Skeletal muscle tissue (tissue), 4 donors: ENCODE results near the gene SLAMF7. TPM values are rescaled to one million over a fixed set of nuclear protein-coding genes. Genes with fewer than 3 reads are reported as not detected.
A peak's percentile ranks its signal among the peaks of the same experiment; 100 is the strongest.
"Not testable (repeated sequence)": the region's sequence is repeated elsewhere in the genome, so short reads cannot be mapped to it uniquely, and the experiment has no call there.

ENCODE experiments used
- H3K27ac ChIP-seq: one replicate; pipeline ENCODE4 v1.7.0; 2013; ENCODE audit warnings: mild to moderate bottlenecking, low read depth, low read length, inconsistent platforms
- H3K27me3 ChIP-seq, 3 donors: one replicate each; pipeline ENCODE4 v1.7.0; 2013; ENCODE audit warnings: low read length in 3 of 3; ENCODE audit not compliant: control insufficient read depth in 3 of 3, insufficient read depth in 3 of 3
- H3K36me3 ChIP-seq, 3 donors: one replicate each; pipeline ENCODE4 v1.7.0; 2013; ENCODE audit warnings: low read length in 3 of 3; ENCODE audit not compliant: control insufficient read depth in 3 of 3, insufficient read depth in 3 of 3
- H3K4me1 ChIP-seq, 3 donors: one replicate each; pipeline ENCODE4 v1.7.0; 2013; ENCODE audit warnings: low read length in 3 of 3, mild to moderate bottlenecking in 3 of 3; ENCODE audit not compliant: control insufficient read depth in 3 of 3, insufficient read depth in 3 of 3
- H3K4me3 ChIP-seq, 3 donors: one replicate each; pipeline ENCODE4 v1.7.0; 2013; ENCODE audit warnings: low read length in 3 of 3
- H3K9ac ChIP-seq, 3 donors: one replicate each; pipeline ENCODE4 v1.7.0; 2013; ENCODE audit warnings: low read length in 3 of 3, mild to moderate bottlenecking in 3 of 3, moderate library complexity in 2 of 3, low read depth in 1 of 3
- H3K9me3 ChIP-seq, 3 donors: one replicate each; pipeline ENCODE4 v1.7.0; 2013; ENCODE audit warnings: low read length in 3 of 3; ENCODE audit not compliant: control insufficient read depth in 3 of 3
- total RNA-seq: library from RNA; depleted of rRNA; stranded (reverse); fragments of >200 nt; gene quantifications from one replicate; pipeline ENCODE4 v1.2.3, GENCODE V29; 2014
- donor health status: Osteomylitis.

Gene SLAMF7
- total RNA-seq, 1 donor from 2014 or later, result 0.52 TPM

DNA sequence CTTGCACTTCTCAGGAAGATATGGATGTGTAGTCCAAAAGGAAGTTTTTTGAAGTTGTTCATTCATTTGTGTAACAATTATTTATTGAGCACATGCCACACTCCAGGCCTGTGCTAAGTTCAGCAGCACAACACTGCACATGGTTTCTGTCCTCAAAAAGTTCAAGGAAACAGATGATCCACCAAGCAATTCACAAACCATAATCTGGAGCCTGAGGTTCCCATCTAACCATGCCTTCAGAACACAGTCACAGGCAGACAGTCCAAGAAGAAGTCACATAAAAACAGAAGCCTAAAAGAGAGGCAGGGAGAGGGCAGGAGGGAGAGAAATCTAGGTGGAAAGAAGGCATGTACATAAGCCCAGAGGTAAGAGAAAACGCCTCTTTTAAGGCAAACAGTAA, 29.3 kb upstream of the SLAMF7 start:
- Histone ChIP-seq H3K9ac (no peak overlapping the region), H3K36me3 (no peaks in the 10 kb centered on the region), H3K9me3 (no peaks in the 10 kb centered on the region), H3K27me3 (peaks cover 0 to 4% (median 0%) of the 10 kb centered on the region in 3 donors), H3K4me3 (no peak overlapping the region), H3K4me1 (no peaks in the 10 kb centered on the region), H3K27ac (no peak overlapping the region)

GRCh38 chr1:160710517-160711252, 28.4 kb upstream of the SLAMF7 start:
- Histone ChIP-seq H3K36me3 (no peaks in the 10 kb centered on the region), H3K27ac (no peak overlapping the region), H3K9ac (no peak overlapping the region), H3K27me3 (peaks cover 0 to 4% (median 0%) of the 10 kb centered on the region in 3 donors), H3K4me1 (no peaks in the 10 kb centered on the region), H3K9me3 (no peaks in the 10 kb centered on the region), H3K4me3 (no peak overlapping the region)

- no peak overlapping the region for H3K9ac ChIP-seq
- no peaks in the 10 kb centered on the region for H3K4me1 ChIP-seq
- peaks cover 0 to 4% (median 0%) of the 10 kb centered on the region in 3 donors for H3K27me3 ChIP-seq
- H3K36me3 ChIP-seq, result no peaks in the 10 kb centered on the region
- H3K9me3 ChIP-seq, result no peaks in the 10 kb centered on the region
- H3K27ac ChIP-seq, result no peak overlapping the region
- peak overlapping the region in 2 of 3 donors; percentile 48 to 51 for H3K4me3 ChIP-seq
These were observed 27.8 kb upstream of the SLAMF7 start for GRCh38 chr1:160711276-160711601.

- Histone ChIP-seq H3K4me1 (no peaks in the 10 kb centered on the region), H3K27ac (no peak within 1 kb of the TSS), H3K4me3 (peak within 1 kb of the TSS in 2 of 3 donors; percentile 48 to 51), H3K36me3 (no peaks in the 10 kb centered on the region), H3K9ac (no peak within 1 kb of the TSS), H3K9me3 (no peaks in the 10 kb centered on the region), H3K27me3 (peaks cover 0 to 4% (median 0%) of the 10 kb centered on the region in 3 donors)
These were observed 27.3 kb upstream of the SLAMF7 start, which contains the start of gene CD48 for GRCh38 chr1:160711602-160712311. Gene CD48, minus strand, starts transcription at chr1:160711822. Its CDS starts 59 bp downstream, at chr1:160711763.

DNA sequence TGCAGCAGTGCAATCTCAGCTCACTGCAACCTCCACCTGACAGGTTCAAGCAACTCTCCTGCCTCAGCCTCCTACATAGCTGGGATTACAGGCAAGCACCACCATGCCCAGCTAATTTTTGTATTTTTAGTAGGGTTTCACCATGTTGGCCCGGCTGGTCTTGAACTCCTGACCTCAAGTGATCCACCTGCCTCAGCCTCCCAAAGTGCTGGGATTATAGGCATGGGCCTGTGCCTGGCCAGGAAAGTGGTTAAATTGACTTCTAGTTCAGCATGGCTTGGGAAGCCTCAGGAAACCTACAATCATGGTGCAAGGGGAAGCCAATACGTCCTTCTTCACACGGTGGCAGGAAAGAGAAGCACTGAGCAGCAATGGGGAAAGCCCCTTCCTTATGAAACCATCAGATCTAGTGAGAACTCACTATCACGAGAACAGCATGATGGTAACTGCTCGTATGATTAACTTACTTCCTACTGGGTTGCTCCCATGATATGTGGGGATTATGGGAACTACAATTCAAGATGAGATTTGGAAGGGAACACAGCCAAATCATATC, 26.4 kb upstream of the SLAMF7 start:
- H3K27ac ChIP-seq, H3K9me3 ChIP-seq, H3K36me3 ChIP-seq, H3K4me3 ChIP-seq, H3K9ac ChIP-seq, H3K4me1 ChIP-seq, H3K27me3 ChIP-seq: not testable (repeated sequence)

DNA sequence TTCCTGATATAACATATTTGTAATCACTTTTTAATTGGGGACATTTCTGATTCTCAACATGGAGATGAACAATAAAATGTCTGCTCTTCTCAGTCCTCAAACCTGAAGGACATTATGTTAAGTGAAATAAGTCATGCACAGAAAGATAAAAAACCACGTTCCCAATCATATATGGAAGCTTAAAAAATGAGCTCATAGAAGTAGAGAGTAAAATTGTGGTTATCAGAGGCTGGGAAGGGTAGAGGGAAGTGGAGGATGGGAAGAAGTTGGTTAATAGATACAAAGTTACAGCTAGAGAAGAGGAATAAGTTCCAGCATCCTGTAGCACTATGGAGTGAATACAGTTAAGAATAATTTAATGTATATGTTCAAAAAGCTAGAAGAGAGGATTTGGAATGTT, 25.9 kb upstream of the SLAMF7 start:
- H3K4me1 ChIP-seq, result no peaks in the 10 kb centered on the region
- H3K36me3 ChIP-seq, result no peaks in the 10 kb centered on the region
- no peak overlapping the region for H3K4me3 ChIP-seq
- H3K27me3 ChIP-seq, result peaks cover 0 to 4% (median 3%) of the 10 kb centered on the region in 3 donors
- H3K9me3 ChIP-seq, result no peaks in the 10 kb centered on the region
- H3K27ac ChIP-seq, result no peak overlapping the region
- no peak overlapping the region for H3K9ac ChIP-seq

DNA sequence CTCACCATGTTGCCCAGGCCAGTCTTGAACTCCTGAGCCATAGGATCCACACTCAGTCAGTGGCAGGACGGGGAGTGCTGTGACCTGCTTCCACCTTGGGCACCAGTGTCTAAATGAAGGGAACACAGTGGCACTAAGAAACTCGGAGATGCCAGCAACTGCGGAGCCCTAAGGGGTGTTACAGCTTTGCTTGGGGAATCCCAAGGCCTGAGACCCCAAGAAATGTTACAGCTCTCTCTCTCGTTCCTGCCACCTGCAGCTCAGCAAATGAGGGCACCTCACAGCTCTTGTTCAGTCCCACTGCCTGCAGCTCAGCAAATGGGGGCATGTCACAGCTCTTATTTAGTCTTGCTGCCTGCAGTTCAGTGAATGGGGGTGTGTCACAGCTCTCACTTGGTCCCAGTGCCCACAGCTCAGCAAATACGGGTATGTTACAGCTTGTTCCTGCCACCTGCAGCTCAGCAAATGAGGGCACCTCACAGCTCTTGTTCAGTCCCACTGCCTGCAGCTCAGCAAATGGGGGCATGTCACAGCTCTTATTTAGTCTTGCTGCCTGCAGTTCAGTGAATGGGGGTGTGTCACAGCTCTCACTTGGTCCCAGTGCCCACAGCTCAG, 24.9 kb upstream of the SLAMF7 start:
- not testable (repeated sequence) for H3K4me3 ChIP-seq, H3K27ac ChIP-seq, H3K9ac ChIP-seq, H3K27me3 ChIP-seq, H3K4me1 ChIP-seq, H3K9me3 ChIP-seq, H3K36me3 ChIP-seq

DNA sequence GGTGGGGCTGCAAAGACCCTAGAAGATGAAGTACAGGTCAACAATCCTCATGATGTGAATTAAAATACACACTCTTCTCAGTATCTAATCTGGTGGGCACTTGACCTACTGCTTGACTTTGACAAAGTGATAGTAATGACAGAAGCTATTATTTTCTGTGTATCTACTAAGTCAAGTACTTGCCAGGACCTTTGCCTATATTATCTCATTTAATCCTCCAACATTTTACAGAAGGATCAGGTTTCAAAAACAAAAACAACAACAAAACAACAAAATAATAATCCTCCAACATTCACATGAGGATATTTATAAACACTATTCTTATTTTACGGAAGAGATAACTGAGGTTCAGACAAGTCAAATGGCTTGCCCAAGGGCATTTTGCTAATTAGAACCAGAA, 23.0 kb upstream of the SLAMF7 start:
- Histone ChIP-seq H3K4me1 (no peaks in the 10 kb centered on the region), H3K9me3 (no peaks in the 10 kb centered on the region), H3K4me3 (no peak overlapping the region), H3K27ac (no peak overlapping the region), H3K36me3 (no peaks in the 10 kb centered on the region), H3K27me3 (peaks cover 0 to 4% (median 3%) of the 10 kb centered on the region in 3 donors), H3K9ac (no peak overlapping the region)

DNA sequence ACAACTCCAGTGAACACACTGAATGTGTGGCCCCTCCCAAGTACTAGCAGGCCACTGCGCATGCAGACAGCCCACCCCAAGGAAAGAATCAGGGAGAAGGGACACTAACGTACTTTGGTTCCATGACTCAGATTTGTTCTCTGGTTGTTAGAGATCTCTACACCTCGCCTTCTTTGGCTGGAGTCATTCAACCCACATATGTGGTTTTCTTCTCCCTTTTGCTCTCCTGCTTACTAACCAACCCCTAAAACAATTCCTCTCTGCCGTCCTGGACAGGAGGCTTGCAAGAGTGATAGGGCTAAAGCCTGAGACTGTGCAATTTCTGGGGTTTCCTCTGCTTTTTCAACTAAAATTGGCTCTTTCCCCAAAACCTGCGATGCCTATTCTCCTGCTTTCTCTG, 21.7 kb upstream of the SLAMF7 start:
- Histone ChIP-seq H3K36me3 (no peaks in the 10 kb centered on the region), H3K27ac (no peak overlapping the region), H3K9me3 (no peaks in the 10 kb centered on the region), H3K27me3 (peaks cover 0 to 3% (median 0%) of the 10 kb centered on the region in 3 donors), H3K4me1 (no peaks in the 10 kb centered on the region), H3K4me3 (no peak overlapping the region), H3K9ac (no peak overlapping the region)

DNA sequence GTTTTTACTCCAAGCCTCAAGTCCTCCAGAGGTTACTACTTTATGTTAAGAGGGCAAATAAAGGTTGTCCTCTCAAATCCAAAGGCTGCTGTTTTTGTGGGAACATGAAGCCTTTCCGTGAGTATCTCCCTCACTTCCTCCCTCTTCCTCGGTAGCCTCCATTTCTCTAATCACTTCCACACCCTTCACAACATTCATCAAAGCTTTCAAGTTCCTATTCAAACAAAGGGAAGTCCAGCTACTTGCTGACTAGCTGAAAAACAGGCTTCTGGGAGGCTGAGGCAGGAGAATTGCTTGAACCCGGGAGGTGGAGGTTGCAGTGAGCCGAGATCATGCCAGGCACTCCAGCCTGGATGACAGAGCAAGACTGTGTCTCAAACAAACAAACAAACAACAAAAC, 20.8 kb upstream of the SLAMF7 start:
- H3K27me3 ChIP-seq, result peaks cover 0 to 3% (median 0%) of the 10 kb centered on the region in 3 donors
- H3K4me3 ChIP-seq, result no peak overlapping the region
- no peaks in the 10 kb centered on the region for H3K4me1 ChIP-seq
- no peaks in the 10 kb centered on the region for H3K9me3 ChIP-seq
- no peak overlapping the region for H3K27ac ChIP-seq
- H3K36me3 ChIP-seq, result no peaks in the 10 kb centered on the region
- H3K9ac ChIP-seq, result no peak overlapping the region
